Hematopoietic multipotent progenitor cell (in vitro differentiated cells): Measurements from ENCODE around the gene MMP2. TPM values are rescaled to one million over a fixed set of nuclear protein-coding genes. Genes with fewer than 3 reads are reported as not detected.
A peak's percentile ranks its signal among the peaks of the same experiment; 100 is the strongest.

ENCODE experiments used
- DNase-seq, 3 donors: peaks; one replicate each; pipeline ENCODE4 v3.0.0-alpha.2; 2011 to 2015; ENCODE audit warnings: low read depth in 2 of 3, low spot score in 2 of 3
- total RNA-seq: library from RNA; depleted of rRNA; stranded (reverse); fragments of >200 nt; gene quantifications from one replicate; pipeline ENCODE4 v1.2.3, GENCODE V29; 2012

The MMP2 gene
- total RNA-seq, 1 donor = 45.8 TPM

DNA sequence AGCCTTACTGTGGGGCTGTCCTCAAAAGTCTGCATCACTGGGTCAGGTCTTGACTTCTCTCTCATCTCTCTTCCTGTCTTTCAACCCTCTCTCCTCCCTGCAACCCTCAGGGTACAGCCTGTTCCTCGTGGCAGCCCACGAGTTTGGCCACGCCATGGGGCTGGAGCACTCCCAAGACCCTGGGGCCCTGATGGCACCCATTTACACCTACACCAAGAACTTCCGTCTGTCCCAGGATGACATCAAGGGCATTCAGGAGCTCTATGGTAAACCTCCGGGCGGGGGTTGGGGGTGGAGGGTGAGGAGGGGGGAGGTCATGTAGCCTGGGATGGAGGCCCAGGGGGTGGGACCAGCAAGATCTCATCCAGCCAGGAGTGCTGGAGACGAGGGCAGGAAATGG, 12.7 kb downstream of the MMP2 start:
- DNase-seq = no peak

DNA sequence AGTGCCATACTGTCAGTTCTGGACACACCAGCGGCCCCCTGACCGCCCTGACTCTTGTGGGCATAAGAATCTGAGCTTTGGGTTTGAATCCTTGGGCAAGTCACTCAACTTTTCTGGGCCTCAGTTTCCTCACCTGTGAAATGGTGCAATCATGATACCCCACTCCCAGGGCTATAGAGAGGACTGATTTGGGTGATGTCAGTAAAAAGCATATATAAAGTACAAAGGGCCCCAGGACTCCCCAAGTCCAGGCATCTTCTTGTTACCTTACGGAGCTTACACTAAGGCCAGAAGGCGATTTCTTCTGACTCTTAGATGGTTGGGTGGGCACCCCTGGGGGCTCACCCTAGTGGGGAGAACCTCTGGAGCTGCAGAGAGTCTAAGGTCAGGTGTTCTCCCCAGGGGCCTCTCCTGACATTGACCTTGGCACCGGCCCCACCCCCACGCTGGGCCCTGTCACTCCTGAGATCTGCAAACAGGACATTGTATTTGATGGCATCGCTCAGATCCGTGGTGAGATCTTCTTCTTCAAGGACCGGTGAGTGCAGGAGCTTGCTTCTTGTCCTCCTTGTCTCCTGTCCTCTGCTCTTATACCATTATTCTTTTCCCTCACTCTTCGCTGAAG, 13.9 kb downstream of the MMP2 start:
- DNase-seq = no peak

DNA sequence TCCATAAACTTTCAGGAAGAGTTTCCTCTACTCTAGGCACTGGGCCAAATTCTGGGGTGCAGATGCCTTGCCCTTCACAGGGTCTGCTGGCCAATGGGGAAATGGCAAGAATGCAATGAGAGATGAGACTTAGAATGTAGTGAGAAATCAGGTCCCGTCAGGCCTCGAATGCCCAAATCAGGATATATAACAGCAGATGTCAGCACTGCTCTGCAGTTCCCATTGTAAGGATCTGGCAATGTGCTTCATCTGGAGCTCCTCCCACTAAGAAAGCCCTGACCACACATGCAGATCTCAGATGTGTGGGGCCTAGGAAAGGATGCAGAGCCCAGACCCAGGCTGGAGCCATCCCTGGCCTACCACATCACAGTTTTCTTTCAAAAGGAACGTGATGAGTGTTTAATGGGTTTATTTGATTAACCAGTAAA, 16.0 kb downstream of the MMP2 start:
- DNase-seq = peak in 2 of 3 donors; percentile 54 to 77

DNA sequence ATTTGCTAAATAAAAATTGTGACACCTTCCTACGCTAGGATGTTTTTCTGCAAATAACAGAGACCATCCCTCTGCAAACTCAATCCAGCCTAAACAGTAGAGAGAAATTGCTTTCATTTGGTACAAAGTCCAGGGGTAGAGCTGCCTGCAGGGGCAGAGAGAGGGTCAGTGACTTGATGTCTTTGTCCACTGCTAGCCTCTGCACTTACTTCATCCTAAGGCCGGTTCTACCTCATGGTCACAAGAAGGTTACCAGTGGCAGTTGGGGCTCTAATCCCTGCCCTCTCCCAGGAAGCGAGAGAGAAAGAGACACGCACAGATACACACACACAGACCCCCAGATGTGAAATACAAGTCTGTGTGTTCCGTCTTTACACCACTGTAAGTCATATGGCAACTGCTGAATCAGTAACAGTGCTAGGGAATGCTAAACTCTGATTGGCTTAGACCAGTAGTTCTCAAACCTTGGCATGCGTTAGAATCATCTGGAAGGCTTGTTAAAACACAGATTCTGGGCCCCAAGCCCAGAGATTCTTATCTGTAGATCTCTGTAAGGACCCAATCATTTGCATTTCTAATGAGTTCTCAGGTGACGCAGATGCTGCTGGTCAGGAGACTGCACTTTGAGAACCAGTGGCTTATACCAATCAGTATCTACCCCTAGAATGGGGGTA, 16.8 kb downstream of the MMP2 start:
- peak in 1 of 3 donors; percentile 17 for DNase-seq

DNA sequence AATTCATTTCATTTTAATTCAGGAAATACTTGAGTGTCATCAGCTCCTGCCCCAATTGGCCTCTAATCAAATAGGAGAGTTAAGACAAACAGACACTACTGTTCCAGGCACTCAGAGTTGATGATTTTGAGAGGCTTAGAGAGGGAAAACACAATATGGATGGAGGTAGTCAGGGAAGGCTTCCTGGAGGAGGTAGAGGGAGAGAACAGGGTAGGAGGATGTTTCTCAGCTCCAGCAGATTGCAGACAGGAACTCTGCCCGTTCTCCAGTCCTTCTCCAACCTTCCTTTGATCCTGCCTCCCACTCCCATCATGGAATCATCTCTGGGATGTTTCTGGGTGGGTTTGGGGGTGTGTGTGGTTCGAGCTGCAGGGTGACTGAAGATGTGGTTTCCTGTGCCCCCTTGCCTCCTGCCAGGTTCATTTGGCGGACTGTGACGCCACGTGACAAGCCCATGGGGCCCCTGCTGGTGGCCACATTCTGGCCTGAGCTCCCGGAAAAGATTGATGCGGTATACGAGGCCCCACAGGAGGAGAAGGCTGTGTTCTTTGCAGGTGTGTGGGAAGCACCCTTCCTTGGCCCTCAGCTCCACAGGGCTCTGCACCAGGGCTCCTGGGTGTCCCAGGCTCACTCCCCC, 17.6 kb downstream of the MMP2 start:
- DNase-seq = peak in 1 of 3 donors; percentile 18

DNA sequence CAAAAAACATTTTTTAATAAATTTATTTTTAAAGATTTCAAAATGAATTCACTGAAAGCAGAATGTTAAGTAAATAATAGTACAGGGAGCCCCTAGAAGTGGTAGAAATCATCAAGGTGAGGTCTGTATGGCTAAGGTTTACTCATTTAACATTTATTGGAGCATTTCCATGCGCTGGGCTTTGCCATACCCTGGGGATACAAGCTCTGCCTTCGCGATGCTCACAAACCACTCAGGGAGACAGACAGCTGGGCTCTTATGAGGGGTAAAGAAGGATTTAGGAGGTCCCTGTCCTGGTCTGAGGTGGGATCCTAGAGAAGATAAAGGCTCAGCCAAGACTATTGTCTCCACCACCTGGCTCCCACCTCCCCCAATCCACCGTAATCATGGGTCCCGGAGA, 18.6 kb downstream of the MMP2 start:
- no peak for DNase-seq

DNA sequence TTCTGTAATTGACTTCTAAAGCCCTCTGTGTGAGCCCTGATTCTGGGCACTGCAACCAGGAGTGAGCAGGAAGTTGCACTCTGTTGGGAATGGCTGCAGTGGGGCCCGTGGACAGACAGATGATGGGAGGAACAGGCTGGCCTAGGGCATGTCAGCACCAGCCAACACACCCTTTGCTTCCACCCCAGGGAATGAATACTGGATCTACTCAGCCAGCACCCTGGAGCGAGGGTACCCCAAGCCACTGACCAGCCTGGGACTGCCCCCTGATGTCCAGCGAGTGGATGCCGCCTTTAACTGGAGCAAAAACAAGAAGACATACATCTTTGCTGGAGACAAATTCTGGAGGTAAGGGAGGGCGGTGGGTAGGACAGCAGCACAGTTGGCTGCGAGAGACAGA, 19.1 kb downstream of the MMP2 start:
- DNase-seq = no peak

DNA sequence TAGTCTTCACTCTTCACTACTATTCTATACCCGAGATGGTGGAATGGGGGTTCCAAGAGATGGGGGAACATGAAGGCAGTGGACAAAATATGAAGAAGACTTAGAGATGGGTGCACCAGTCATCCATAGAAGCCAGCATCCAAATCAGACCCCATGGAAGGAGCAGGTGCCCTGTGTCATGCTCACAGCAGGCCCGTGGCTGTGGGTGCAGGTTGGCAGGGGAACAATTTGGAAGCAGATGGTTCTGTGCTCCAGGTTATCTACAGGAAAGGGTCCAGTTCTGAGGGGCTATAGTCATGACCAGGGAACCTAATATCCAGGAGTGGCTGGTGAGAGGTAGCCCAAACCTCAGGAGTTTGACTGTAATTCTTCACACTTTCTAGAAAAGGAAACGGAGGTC, 20.3 kb downstream of the MMP2 start:
- no peak for DNase-seq

DNA sequence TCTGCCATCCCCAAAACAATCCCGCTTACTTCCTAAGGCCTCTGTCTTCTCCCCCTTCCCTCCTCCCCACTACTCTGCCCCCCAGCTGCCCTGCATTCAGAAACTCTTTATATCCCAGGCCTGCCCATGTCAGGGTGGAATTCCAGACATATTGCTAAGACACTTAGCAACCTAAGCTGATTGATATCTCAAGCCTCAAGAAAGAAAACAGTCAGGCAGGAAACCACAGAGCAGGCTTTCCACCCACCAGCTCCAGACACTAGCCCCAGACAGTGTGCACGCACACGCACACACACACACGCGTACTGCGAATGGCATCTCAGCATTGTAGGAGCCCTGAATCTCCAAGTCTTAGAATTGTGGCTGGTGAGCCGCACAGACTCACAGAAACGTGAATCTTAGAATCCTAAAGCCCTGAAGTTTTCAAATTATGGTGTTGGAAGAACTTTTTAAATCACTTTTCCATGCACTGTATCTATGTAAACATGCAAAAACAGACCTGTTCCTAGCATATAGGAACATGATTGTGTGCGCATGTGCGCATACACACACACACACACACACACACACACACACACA, 21.0 kb downstream of the MMP2 start:
- peak in 2 of 3 donors; percentile 80 to 90 for DNase-seq

DNA sequence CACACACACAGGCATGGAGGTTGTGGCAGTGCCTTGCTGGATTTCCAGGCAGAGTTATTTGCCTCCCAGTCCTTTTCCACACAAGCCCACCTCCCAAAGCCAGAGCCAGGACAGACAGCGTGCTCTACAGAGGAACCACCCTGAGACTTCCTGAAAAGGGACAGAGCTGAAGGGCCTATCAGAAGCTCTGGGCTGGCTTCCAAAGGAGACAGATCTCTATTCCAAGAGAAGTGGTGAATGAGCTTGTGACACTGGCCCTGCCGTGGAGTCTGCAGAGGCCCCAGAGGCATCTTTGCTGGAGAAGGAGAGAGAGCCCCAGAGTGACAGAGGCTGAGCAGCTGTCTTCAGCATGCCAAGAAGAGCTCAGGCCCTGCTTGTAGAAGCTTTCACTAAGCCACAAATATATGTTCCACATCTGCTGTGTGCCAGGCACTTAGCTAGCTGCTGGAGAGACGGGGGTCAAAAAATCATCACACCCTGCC, 21.6 kb downstream of the MMP2 start:
- DNase-seq = peak in 1 of 3 donors; percentile 54

DNA sequence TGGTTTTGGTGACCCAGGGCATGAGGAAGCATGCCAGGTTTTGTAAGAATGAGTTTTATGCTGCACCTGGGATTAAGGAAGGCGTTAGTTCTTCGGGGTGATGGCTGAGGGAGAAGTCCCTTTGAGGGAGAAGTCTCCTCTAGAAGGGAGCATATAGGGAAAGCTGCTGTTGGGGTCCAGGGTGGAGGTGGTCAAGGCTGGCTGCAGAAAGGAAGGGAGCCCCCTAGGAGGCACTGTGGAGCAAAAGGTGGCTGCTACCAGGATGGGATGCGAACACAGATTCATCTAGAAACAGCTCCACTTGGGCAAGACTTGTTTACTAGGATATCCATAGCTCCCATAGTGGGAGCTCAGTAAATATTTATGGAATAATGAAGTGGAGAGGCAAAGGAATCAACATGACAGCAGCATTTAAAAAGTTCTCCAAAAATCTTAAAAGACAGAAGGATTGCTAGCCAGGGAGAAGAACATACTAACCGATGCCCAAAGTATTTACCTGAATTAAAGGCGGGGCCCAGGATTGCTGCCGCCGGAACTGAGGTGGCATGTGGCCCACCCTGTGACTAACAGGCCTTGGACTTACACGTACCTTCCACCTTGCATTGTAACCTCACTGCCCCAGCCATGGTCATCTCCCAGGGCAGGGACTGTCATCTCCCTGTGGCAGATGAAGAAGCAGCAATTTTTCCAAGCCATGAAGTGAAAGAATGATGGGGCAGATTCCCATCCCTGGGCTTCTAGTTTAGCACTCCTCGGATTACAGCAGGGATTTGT, 22.7 kb downstream of the MMP2 start:
- no peak for DNase-seq

DNA sequence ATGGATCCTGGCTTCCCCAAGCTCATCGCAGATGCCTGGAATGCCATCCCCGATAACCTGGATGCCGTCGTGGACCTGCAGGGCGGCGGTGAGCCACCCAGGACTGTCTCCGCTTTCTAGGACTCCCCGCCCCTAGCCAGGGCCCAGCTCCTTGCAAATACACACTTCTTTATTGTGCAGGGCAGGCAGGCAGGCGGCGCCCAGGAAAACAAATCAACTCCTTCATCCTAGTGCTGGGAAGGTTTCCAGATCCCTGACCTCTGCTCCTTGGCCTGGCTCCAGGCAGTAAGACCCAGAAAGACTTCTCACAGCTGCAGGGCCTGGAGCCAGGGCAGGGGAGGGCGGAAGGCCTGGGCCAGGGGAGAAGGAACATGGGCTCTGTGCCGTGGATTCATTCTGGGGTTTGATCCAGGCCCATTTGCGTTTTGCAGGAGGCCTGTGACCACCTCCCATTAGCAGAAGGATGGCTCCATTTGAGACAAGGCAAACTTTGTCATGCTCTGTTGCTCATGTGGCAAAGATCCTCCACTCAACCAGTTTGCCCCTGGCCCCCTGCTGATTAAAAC, 23.9 kb downstream of the MMP2 start:
- DNase-seq = no peak

DNA sequence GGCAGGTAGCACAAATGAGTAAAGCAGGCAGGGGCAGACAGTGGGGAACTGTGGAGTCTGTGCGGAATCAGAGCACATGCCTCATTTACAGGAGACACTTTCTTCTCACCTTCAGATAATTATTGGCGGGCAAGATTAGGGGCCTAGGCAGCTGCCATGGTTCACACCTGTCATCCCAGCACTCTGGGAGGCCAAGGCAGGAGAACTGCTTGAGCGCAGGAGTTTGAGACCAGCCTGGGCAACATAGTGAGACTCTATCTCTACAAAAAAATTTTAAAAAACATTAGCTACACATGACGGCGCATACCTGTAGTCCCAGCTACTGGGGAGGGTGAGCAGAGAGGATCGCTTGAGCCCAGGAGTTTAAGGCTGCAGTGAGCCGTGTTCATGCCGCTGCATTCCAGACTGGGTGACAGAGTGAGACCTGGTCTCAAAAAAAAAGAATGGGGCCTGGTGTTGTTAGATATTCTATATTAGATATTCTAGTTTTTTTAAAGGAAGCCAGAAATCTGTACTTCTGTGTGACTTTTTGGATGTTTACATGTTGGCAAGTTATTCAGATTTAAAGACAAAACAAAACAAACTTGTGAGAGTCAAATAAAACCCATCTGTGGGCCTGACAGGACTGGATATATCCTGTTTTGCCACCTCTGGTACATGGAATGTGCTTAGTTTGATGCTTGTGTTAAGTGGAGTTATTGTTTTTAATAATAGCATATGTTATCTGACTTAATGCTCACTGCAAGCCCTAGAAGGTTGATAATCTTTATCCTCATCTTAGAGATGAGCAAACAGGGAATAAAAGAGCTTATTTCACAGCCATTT, 24.9 kb downstream of the MMP2 start:
- DNase-seq = no peak

DNA sequence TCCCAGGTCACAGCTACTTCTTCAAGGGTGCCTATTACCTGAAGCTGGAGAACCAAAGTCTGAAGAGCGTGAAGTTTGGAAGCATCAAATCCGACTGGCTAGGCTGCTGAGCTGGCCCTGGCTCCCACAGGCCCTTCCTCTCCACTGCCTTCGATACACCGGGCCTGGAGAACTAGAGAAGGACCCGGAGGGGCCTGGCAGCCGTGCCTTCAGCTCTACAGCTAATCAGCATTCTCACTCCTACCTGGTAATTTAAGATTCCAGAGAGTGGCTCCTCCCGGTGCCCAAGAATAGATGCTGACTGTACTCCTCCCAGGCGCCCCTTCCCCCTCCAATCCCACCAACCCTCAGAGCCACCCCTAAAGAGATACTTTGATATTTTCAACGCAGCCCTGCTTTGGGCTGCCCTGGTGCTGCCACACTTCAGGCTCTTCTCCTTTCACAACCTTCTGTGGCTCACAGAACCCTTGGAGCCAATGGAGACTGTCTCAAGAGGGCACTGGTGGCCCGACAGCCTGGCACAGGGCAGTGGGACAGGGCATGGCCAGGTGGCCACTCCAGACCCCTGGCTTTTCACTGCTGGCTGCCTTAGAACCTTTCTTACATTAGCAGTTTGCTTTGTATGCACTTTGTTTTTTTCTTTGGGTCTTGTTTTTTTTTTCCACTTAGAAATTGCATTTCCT, 26.5 kb downstream of the MMP2 start:
- DNase-seq = no peak

DNA sequence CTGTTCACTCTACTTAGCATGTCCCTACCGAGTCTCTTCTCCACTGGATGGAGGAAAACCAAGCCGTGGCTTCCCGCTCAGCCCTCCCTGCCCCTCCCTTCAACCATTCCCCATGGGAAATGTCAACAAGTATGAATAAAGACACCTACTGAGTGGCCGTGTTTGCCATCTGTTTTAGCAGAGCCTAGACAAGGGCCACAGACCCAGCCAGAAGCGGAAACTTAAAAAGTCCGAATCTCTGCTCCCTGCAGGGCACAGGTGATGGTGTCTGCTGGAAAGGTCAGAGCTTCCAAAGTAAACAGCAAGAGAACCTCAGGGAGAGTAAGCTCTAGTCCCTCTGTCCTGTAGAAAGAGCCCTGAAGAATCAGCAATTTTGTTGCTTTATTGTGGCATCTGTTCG, 27.1 kb downstream of the MMP2 start:
- no peak for DNase-seq

DNA sequence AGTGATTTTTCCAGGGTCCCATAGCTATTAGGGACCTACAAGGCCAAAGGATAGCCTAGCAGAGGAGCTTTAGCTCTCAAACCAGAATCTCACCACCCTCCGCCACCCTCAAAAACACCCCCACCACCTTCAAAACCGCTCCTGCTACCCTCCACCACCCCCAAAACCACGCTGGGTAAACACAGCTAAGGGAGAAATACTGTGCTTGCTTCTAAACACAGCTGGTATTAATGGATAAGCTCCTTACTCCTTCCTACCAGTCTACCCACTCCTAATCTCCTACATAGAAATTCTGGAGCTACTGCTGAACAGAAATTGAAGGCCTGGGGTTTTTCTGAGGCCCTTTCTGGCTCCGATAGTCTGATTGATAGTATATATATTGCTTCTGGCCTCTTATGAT, 27.7 kb downstream of the MMP2 start:
- no peak for DNase-seq

DNA sequence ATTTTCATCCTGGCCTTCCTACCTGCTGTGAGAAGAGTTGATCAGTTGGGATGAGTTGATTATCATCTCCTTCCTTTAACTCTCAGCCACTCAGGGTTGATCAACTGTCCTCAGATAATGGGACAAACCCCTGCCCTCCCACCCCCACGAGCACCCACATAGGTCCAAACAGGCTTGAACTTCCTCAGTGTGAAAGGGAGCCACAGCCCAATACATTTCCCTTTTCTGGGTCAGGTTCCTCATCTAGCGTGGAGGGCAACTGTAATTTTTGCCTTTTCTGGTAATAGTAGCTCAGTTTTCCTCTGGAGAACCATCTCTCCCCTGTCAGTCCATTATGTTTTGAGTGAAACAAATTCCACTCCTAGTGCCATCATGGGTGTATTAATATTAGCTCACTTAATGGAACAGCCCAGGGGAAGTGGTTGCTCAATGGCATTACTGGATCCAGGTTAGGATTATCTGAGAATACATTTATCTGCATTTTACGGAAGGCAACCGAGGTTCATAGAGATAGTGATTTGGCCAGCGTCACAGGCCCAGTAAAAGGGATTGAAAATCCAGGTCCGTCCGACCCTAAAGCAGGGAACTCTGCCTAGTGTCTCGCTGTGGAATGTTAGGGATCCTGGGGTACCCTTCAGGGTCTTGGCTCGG, 29.4 kb downstream of the MMP2 start:
- no peak for DNase-seq
